Activated CD4-positive, alpha-beta T cell treated with anti-CD3 and anti-CD28 coated beads, Interleukin-2, Interleukin-6, amounts not matched to agents 100 ng/mL and 50 ng/mL, durations not matched to agents 16 hours and 8 hours (primary cell): ENCODE measurements around the gene ADAM23.

Experiments
- DNase-seq: peaks from one replicate; pipeline ENCODE4 v3.0.0-alpha.2; 2020

The ADAM23 gene

DNA sequence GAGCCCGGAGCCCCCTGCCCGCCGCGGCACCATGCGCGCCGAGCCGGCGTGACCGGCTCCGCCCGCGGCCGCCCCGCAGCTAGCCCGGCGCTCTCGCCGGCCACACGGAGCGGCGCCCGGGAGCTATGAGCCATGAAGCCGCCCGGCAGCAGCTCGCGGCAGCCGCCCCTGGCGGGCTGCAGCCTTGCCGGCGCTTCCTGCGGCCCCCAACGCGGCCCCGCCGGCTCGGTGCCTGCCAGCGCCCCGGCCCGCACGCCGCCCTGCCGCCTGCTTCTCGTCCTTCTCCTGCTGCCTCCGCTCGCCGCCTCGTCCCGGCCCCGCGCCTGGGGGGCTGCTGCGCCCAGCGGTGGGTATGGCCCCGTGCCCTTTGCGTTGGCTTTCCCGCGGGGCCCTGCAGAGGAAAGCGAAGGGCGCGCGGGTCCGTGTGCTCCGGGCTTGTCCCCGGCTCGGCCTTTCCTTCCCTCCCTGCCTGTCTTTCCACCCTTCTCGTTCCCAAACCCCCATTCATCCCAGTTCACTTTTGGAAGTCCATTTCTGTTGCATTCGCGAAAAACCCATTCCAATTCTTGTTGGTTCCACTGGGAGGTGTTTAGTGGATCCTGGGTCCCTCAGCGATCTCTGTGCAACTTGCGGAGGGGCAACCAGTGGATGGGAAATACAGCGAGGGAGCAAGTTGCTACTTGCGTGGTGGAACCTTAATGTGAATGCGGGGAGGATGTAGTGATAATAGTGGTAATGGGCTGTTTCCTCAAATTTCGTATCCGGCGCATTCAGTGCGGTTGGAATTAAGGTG lies 599 bp downstream of the ADAM23 start:
- DNase-seq, result peak; percentile 28

DNA sequence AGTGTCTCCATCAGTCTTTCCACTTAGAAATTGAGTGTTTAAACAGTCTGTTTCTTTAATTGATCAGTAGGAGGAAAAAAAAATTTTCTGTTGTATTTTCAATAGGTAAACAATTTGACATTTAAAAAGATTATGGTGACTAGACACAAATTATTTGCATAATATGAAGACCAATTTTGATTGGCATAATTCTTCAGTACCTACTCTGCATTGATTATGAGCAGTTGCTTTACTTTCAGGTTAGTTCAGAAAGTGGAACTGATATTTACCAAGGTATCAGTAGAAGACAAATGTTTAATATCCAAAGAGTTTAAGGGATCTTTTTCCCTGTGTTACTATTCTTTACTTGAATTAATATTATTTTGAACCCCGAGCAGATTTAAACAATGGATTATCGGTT lies 2.6 kb downstream of the ADAM23 start:
- no peak for DNase-seq

DNA sequence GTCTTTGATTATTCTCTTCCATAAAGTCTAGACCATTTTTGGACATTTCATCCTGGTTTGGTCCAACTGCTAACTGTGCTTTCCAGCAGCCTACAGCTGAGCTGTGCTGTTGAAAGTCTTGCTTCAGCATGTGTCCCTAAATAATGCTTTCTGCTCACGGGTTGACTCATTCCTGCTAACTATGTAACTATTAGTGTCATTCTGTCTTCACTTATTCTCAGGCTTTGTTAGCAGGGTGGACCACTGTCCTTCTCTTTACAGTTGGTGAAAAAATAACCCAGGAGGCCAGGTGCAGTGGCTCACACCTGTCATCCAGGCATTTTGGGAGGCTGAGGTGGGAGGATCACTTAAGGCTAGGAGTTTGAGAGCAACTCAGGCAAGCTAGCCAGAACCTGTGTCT lies 8.9 kb downstream of the ADAM23 start:
- DNase-seq, result no peak

DNA sequence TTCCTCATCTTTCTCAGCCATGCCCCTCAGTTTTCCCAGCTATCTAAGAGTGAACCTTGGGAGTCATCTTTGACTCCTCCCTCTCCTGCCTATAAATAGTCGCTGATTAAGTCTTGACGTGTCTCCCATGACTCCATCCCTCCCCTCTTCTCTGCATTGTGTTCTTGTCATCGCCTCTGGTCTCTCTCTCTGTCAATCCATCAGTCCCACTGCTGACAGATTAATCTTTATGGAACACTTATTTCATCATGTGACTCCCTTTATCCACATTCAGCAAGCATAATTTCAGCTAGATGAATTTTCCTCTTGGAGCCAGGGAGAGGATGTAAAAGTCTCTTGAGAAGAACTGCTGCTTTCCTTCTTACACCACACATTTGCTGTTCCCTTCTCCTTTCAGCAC lies 9.4 kb downstream of the ADAM23 start:
- DNase-seq, result no peak

DNA sequence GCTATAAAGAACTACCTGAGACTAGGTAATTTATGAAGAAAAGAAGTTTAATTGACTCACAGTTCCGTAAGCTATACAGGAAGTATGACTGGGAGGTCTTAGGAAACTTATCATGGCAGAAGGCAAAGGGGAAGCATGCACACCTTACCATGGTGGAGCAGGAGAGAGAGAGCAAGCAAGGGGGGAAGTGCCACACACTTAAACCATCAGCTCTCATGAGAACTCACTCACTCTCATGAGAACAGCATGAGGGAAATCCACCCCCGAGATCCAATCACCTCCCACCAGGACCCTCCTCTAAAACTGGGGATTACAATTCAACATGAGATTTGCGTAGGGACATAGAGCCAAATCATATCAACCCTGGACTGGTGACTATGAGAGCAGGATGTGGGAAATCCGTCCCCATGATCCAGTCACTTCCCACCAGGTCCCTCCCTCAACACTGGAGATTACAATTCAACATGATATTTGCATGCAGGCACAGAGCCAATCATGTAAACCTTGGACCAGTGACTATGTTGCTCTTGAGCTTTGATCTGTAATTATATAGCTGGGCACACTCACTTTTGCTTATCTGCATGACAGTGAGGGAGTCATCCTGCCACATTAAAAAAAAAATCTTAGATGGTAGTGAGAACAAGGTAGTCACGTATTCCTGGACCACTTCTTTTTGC lies 12.9 kb downstream of the ADAM23 start:
- no peak for DNase-seq

DNA sequence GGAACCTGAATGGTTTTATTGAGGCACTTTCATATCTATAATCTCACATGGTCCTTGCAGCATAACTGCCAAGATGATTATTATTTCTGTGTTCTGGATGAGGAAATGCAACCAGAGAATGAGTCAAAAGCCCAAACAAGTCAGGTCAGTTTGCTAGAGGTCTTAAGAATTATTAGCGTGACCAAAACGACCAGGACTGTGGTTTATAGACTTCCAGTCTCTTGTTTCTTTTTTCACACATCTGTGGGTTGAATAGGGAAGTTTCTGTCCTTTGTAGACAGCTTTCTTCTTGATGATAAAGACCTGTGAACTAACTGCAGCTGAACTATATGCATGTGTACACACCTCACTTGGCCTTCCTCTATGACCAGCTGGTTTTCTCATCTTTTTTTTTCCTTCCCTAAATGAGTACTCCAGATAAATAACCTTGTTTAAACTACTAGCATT lies 13.9 kb downstream of the ADAM23 start:
- DNase-seq, result no peak

DNA sequence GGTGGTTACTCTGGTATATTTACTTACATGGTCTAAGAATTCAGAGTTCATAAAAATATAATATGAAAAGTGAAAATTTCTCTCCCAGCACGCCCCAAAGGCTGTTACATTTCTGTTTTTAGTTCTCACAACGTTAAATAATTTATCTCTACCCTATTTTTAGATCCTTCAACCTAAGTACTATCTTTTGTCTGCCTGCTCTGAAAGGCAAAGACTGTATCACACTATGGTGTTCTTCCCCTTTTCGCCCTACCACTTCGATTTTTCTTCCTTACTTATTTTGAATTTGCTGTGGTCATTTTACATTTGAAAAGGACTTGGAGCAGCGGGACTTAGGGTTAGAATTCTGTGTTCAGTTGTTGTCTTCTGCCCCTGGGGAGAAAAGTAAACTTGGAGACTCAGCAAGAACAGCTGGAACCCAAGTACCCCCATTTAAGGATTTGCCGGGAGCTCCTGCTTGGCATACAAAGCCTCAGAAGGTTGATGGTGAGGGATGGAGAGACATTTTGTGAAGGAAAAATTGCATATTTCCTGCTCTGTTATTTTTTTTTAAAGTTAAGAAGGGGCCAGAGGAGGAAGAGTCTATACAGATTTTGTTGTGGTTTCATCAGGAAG lies 19.0 kb downstream of the ADAM23 start:
- no peak for DNase-seq

DNA sequence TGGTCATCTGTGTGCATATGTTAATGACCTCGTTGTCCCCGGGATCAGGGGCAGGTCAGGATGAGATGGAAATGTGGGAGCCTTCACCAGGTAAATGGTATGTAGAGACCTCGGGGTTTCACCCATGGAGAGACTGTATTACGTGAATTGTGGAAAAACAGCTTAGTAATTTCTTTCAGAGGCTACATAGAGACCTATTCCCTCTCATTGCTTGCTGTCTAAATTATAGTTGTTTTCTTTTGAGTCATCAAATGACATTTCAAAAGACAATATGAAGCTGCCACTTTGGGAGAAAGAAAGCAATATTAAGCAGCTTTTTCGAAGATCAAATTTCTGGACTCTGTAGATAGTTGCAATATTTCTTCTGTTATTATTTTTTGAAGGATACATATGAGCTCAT lies 20.4 kb downstream of the ADAM23 start:
- no peak for DNase-seq

DNA sequence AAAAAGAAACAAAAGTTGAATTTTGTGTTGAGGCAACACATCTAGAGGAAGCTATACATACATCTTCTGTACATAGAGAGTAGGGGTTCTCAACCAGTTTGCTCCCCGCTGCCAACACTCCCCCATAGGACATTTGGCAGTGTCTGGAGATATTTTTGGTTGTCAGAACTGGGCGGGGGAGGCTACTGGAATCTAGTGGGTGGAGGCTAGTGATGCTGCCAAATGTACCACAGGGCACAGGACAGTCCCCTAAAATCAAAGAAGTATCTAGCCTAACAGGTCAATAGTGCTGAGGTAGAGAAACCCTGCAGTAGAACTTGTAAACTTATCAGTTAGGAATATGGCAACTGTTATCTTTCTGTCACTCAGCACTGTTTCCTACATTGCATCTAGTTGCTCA lies 21.3 kb downstream of the ADAM23 start:
- DNase-seq, result no peak

DNA sequence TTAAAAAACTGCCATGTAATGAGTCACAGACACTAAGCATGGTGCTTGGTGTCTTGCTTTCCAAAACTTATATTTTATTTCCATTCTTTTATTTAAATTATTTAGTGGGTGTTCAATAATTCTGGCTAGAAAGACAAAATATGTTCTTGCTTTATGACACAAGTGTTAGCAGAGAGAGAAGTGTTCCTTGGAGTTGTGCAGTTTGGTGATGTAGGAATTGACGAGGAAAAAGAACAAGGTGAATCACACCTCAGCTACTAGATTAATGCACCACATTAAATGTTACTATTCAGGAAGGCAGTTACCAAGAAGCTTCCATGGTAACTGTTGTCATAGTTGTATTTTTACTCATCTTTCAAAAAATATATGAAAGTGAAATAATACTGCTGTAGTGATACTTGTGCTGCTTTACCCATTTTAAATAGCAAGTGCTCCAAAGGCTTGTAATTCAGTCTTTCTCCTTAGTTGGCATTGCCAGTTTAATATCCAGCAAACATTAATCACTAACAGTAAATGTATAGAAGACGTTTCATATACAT lies 28.3 kb downstream of the ADAM23 start:
- no peak for DNase-seq

DNA sequence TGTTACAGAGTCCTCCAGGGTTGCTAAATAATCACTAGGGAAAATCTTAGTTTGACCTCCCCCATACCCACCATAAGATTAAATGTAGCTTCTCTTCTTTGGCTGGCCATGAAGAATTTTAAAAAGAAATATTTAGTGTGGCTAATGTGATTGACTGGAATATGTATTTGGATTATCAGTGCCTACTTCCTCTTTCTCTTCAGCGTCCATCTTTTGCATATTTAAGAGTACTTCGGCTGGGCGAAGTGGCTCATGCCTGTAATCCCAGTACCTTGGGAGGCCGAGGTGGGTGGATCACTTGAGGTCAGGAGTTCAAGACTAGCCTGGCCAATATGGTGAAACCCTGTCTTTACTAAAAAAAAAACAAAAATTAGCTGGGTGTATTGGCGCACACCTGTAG lies 28.8 kb downstream of the ADAM23 start:
- no peak for DNase-seq

DNA sequence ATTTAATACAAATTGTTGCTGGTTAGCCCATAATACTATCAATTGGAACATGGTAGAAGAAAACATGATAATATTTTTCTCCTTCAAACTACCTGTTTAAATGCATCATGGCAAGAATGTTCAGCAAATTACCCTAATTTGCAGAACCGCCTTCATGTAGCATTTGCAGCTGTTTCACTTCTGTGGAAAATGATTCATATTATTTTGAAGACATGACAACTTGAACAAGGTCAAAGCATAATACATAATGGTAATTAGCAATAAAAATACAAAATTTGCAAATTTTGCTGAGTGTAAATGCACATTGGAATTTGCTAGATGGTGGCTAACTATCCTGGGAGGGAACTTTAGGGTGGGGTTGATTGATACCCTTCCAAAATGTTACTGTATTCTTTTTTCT lies 30.8 kb downstream of the ADAM23 start:
- no peak for DNase-seq

DNA sequence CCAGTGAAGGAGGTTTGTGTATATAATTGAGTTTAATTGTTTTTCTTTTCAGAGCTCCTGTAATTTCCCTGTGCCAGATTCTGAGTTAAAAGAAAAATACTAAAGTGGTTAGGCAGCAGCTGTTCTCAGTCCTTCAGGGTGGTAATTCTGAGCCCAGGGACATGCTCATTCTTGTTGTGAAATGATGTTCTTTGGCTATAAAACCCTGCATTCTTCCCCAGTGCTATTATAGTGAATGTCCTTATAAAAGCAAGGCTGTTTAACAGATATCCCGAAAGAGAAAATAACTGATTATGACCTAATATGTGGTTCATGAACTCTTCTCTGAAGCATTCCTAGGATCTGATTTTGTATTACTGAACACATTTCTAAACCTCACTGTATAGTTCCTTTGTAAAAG lies 34.0 kb downstream of the ADAM23 start:
- no peak for DNase-seq

DNA sequence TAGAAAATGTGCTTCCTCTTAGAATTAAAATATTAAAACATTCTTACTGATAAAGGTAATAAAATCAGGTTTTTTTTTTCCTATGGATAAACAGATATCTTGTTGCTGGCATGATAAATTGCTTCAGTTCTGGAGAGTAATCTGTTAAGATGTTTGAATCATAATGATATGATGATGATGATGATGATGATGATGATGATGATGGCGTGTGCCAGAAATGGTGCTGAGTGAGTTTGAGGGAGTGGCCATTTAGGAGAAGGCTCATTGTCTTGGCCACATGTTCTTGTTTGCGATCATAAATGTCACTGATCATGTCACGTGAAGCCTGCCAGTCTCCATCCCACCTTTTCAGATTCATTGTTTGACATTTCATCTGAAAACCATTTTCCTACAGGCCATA lies 35.0 kb downstream of the ADAM23 start:
- DNase-seq, result no peak

DNA sequence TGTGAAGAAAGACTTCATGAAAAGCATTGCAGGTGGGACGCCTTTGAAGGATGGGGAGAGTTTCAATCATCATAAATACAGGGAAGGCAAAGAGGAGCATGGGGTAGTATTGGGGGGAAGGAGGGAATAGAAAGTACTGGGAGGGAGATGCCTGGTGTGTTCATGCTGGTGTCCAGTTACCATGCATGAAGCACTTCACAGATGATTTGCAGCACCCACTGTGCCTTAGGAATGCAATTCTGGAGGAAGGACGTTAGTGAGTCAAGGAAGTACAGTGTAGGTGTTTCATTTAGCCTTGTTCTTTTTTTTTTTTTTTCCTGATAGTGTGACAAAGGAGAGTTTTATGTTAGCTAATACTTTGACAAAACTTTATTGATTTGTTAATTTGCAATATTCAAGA lies 36.8 kb downstream of the ADAM23 start:
- DNase-seq, result no peak

DNA sequence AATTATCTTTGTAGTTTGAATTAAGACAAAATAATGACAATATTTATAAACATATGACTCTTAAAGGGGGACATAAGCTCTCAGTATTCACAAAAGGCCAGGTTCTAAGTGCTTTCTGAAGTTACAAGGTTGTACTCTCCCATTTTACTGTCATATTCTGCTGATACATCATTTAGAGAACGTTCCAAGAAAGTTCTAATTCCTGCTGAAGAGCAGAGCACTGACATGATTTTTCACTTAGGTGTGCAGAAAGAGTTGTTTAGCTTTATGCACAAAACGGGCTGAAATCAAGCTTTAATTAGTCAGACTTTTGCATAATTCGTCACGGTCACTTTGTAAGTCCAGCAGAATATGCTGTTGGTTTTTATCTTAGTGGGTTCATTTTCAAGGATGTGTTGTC lies 37.3 kb downstream of the ADAM23 start:
- no peak for DNase-seq

DNA sequence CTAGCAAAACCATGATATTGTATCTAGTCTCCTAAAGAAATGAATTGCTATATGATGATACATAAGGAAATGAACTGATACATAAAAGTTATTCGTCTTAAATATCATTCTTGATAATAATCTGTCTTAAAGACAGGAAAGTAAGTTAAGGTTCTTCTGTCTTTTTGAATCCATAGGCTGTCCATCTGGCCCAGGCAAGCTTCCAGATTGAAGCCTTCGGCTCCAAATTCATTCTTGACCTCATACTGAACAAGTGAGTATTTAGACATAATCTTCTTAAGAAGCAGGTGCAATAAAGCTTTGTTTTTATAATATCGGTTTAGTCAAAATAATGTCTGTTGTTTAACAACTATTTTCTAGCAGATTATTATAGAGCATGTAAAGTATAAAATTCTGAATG lies 37.7 kb downstream of the ADAM23 start:
- no peak for DNase-seq

DNA sequence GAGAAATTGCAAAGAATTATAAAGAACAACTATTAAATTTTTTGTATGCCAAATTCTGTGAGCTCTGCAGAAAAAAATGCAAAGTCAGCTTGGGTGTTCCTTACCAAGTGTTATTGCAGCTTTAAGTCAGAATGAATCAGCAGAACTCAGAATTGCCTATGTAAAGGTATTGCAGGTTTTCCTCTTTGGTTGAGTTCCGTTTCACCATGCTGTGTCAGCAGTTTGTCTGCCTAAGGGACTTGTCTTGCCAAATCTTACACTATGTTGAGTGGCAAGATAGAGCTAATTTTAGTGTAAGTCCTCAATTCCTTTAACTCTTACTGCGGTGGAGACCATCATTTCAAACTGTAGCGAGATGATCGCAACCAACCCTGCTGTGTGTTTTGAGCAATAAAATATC lies 38.8 kb downstream of the ADAM23 start:
- DNase-seq, result no peak

DNA sequence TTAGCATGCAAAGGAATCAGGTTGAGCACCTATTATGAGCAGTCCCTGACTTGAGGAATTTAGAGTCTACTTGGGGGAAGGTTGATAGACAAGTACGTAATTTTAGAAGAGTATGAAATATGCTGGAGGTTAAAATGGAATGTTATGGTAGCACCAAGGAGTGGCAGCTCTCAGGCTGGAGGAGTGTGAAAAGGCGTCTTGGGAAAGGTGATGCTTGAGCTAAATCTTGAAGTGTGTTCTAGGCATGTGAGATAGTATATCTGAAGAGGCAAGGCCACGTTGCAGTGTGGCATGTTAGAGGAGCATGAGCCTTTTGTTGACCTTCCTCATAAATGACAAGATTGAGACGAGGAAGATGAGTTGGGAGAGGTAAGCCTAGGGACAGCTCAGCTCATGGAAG lies 39.3 kb downstream of the ADAM23 start:
- no peak for DNase-seq

DNA sequence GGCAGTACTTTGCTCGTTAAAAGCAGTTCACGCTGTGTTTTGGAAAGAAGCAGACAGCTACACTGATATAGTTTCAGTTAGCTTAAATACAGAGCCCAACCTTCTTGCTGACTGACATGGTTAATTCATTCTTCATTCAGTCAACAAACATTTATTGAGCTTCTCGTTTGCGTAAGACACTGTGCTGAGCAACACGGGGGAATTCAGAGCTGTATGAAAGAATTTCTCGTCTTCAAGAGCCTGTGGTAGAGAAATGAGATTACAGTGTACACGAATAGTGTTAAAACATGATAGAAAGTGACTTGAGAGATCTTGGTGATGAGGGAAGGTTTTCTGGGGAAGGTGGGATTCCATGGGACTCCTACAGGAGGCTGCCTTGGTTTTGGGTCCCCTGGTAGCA lies 44.7 kb downstream of the ADAM23 start:
- no peak for DNase-seq

DNA sequence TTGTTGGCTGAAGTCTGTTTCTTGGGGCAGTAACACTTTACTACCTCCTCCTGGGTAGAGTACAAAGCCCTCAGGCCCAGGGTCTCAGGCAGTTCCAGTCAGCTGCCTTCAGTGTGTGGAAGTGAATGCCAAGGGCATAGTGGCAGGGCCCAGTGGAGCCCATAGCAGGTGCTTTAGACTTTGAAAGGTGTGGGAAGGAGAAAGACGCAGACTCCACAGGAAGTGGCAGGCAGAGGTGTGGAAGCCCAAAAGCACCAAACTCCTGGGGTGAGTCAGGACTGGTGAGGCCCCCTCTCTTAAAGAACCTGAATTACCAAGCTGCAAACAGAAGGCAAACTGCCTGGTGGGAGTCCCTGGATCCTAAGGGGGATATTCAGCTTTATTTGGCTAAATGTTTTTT lies 45.3 kb downstream of the ADAM23 start:
- DNase-seq, result peak; percentile 33

DNA sequence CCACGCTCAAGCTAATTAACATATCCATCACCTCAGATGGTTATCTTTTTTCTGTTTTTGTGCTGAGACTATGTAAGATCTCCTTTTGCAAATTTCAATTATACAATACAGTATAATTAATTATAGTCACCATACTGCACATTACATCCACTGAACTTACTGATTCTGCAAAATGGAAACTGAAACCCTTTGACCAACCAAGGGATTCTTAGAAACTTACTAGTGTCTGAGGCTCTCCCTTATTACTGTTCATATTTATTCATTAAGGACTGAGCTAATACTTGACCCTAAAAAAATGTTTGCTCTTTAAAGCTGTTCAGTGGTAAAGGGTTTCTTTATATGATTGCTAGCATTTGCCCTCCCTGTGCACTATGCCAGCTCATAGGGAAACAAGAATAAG lies 50.7 kb downstream of the ADAM23 start:
- DNase-seq, result no peak

DNA sequence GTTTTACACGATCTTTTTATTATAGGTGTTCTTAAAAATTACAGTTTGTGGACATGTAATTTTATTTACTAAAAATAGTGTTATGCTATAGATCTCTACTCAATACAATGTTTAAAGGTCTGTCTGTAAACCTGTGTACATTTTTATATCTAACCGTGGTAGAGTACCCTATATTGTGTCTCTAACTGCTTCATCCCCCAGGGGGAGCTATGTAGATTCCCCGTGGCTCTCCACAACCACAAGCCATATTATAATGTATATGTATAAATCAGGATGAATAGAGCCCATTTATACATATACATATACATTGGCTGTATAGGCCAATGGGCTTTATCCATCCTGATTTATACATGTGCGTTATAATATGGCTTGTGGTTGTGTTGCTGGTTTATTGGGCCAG lies 59.4 kb downstream of the ADAM23 start:
- DNase-seq, result no peak

DNA sequence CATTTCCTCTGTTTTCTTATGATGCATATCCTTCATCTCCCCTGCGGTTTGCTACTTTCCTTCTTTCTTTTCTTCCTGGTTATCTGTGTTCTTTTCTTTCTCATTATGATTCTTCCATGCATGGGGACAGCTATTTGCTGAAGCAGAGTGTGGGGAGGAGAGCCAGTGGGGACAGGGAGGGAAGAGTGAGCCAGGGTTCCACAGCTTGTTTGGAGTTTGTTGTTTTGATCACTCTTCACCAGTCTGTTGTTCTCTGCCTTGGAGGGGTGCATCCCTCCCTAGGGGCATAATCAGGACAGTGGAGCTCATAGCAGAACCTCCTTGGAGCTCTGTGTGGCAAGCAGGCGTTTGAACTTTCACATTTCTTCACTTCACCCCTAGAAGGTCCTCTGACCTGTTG lies 68.0 kb downstream of the ADAM23 start:
- DNase-seq, result no peak
